NCI-H1105 treated with DMSO at 0.1 percent for 48 hours (cell line): ENCODE data around the gene CACNA2D3.

Source experiments
- DNase-seq: peaks from one replicate; lab custom pipeline; 2025; lab: John Stamatoyannopoulos, UW

CACNA2D3 gene

GRCh38 chr3:54274607-54275006 lies 152.3 kb downstream of the CACNA2D3 start:
- DNase-seq = no peak

GRCh38 chr3:54279005-54279583 lies 156.7 kb downstream of the CACNA2D3 start:
- no peak for DNase-seq

GRCh38 chr3:54283470-54283869 lies 161.1 kb downstream of the CACNA2D3 start:
- no peak for DNase-seq

GRCh38 chr3:54294214-54294613 lies 171.9 kb downstream of the CACNA2D3 start:
- no peak for DNase-seq

- DNase-seq = no peak
These were observed 174.2 kb downstream of the CACNA2D3 start for GRCh38 chr3:54296531-54296930.

- no peak for DNase-seq
These were observed 177.0 kb downstream of the CACNA2D3 start for GRCh38 chr3:54299169-54299935.

GRCh38 chr3:54303517-54304375 lies 181.4 kb downstream of the CACNA2D3 start:
- no peak for DNase-seq

- peak; percentile 5 for DNase-seq
These were observed 182.5 kb downstream of the CACNA2D3 start for GRCh38 chr3:54304877-54305276.

GRCh38 chr3:54305409-54306099 lies 183.2 kb downstream of the CACNA2D3 start:
- DNase-seq = peak; percentile 18

GRCh38 chr3:54307566-54308180 lies 185.3 kb downstream of the CACNA2D3 start:
- DNase-seq = peak; percentile 1

- DNase-seq = no peak
These were observed 187.2 kb downstream of the CACNA2D3 start for GRCh38 chr3:54309601-54310000.

GRCh38 chr3:54311211-54311747 lies 188.9 kb downstream of the CACNA2D3 start:
- no peak for DNase-seq

- DNase-seq = no peak
These were observed 190.0 kb downstream of the CACNA2D3 start for GRCh38 chr3:54312156-54312899.

GRCh38 chr3:54313418-54313817 lies 191.1 kb downstream of the CACNA2D3 start:
- DNase-seq = no peak

- no peak for DNase-seq
These were observed 199.2 kb downstream of the CACNA2D3 start for GRCh38 chr3:54321520-54321919.

- DNase-seq = no peak
These were observed 200.0 kb downstream of the CACNA2D3 start for GRCh38 chr3:54322354-54322753.

GRCh38 chr3:54324103-54324502 lies 201.8 kb downstream of the CACNA2D3 start:
- no peak for DNase-seq

GRCh38 chr3:54326951-54327350 lies 204.6 kb downstream of the CACNA2D3 start:
- no peak for DNase-seq

GRCh38 chr3:54331341-54331740 lies 209.0 kb downstream of the CACNA2D3 start:
- no peak for DNase-seq

- peak; percentile 34 for DNase-seq
These were observed 215.5 kb downstream of the CACNA2D3 start for GRCh38 chr3:54337846-54338245.

- DNase-seq = no peak
These were observed 217.3 kb downstream of the CACNA2D3 start for GRCh38 chr3:54339608-54340007.
